Activated CD8-positive, alpha-beta T cell treated with anti-CD3 and anti-CD28 coated beads, Interleukin-2, amount 10 ng/mL, durations not matched to agents 7 days and 5 days (primary cell): ENCODE measurements around the gene SCN10A. TPM values are rescaled to one million over a fixed set of nuclear protein-coding genes. Genes with fewer than 3 reads are reported as not detected.

ENCODE experiments used
- ATAC-seq: fragments of 150-1000 bp; cut with Tn5 transposase; one replicate; pipeline ENCODE4 v1.10.0; 2021; ENCODE audit warnings: moderate library complexity
- CTCF ChIA-PET: fragments of 350-600 bp; sonication (Branson Sonifier 250); formaldehyde crosslinking; loops from one replicate; lab custom pipeline; 2021; ENCODE audit warnings: antibody characterized with exemption; lab: Charles Lee
- POLR2A ChIA-PET: fragments of 350-600 bp; sonication (Branson Sonifier 250); formaldehyde crosslinking; loops from one replicate; lab custom pipeline; 2021; ENCODE audit warnings: antibody characterized with exemption; lab: Charles Lee
- DNase-seq: peaks from one replicate; pipeline ENCODE4 v3.0.0-alpha.2; 2020
- H3K27ac Mint-ChIP-seq: one replicate; pipeline ENCODE4 v1.8.0; 2021; ENCODE audit warnings: mild to moderate bottlenecking, mixed read lengths
- H3K27me3 Mint-ChIP-seq: one replicate; pipeline ENCODE4 v1.8.0; 2021; ENCODE audit warnings: low read depth, mixed read lengths
- H3K36me3 Mint-ChIP-seq: one replicate; pipeline ENCODE4 v1.8.0; 2021; ENCODE audit warnings: low read depth, mixed read lengths
- H3K4me1 Mint-ChIP-seq: one replicate; pipeline ENCODE4 v1.8.0; 2021; ENCODE audit warnings: low read depth, mixed read lengths
- H3K4me3 Mint-ChIP-seq: one replicate; pipeline ENCODE4 v1.8.0; 2021; ENCODE audit warnings: mild to moderate bottlenecking, mixed read lengths
- H3K9me3 Mint-ChIP-seq: one replicate; pipeline ENCODE4 v1.8.0; 2022; ENCODE audit warnings: mixed read lengths; ENCODE audit not compliant: insufficient read depth
- total RNA-seq, 2 experiments: library from RNA; stranded (reverse); gene quantifications; one replicate each; pipeline ENCODE4 v1.2.3, GENCODE V29; 2021

Gene SCN10A
- total RNA-seq, 2 experiments from 2014 or later: not detected

DNA sequence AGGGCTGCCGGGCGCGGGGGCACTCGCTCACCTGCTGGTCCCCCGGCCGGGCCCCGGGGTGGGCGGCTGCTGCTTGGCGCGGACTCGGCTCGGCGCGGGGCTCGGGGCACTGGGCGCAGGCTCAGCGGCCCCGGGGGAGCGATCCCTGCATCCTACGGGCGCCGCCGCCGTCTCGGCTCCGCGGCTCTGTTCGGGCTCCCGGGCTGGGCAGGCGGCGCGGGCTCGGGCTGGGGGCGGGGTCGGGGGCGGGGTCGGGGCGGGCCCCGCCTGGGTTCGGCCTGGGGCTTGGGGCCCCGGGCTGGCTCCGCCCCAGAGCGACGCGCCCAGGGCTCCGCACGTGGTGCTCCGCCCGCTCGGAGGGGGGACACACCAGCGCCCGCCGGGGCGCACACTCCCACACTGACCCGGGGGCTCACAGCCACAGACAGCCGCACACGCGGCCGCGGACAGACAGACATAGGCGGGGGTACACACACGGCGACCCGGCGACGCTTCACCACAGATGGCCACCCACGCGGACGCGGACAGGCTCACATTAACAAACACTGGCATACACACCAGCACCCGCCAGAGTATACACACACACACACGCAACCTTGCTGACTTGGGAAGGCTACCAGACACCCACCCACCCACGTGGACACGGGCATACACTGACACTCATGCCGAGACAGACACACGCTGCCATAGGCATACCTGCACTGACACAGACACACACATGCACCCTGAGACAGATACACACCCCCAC lies 166.3 kb downstream of the SCN10A start, which contains the start of gene SCN5A:
Gene SCN5A, minus strand, starts transcription at position 188 of the 748 bp plus-strand sequence. CDS start 16,380 bp downstream, outside the sequence.
- peak within 1 kb of the TSS; percentile 49 for H3K4me3 Mint-ChIP-seq
- H3K4me1 Mint-ChIP-seq: peaks cover 4% of the 10 kb centered on the region
- ATAC-seq: peak; percentile 84
- POLR2A ChIA-PET: no interaction called here
- peak; percentile 49 for DNase-seq
- CTCF ChIA-PET: no interaction called here
- peaks cover 17% of the 10 kb centered on the region for H3K27me3 Mint-ChIP-seq
- no peaks in the 10 kb centered on the region for H3K36me3 Mint-ChIP-seq
- no peaks in the 10 kb centered on the region for H3K9me3 Mint-ChIP-seq
- H3K27ac Mint-ChIP-seq: no peak within 1 kb of the TSS

DNA sequence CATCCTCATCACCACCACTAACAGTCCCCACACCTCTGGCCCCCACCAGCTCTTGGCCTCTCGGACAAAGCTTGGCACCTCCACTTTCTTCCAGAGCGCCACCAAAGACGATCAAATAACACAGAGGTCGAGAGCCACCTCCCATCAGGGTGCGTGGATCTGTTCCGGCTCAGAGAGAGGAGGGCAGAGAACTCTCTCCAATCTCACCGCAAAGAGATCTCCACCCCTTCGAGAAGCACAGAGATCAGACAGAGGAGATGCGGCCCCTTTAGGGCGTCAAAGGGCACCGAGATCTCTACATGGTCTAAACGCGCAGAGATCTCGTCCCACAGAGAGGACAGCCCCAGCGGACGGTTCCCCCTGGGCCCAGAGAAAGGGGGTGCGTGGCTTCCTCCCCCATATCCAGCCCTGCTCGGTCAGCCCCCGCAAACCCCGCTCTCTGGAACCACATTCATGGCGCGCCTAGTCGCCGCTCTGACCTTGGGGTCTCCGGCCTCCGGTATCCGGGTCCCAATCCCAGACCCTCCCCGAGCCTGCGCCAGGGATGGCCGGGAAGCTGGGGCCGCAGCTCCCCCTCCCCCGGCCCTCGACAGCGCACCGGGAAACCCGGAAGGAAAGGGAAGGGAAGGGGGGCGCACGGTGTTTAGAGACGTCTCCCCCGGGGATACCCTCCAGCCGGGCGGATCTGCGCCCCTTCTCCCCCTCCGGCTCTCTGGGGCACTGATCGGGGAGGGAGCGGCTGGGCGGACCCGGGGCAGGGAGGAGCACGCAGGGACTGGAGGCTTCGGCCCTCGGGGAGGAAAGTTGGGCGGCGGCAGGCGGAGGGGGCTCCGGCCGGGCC lies 167.1 kb downstream of the SCN10A start:
- Mint-ChIP-seq H3K36me3 (no peaks in the 10 kb centered on the region), H3K4me3 (peak overlapping the region; percentile 49), H3K4me1 (peaks cover 4% of the 10 kb centered on the region), H3K27me3 (peaks cover 17% of the 10 kb centered on the region), H3K9me3 (no peaks in the 10 kb centered on the region), H3K27ac (no peak overlapping the region)
- CTCF ChIA-PET: interaction anchor here (1.7 kb wide), 1 partner anchor 351 kb away, joined by 5 read pairs; no protein-coding TSS in a partner anchor
- DNase-seq (peak; percentile 19), ATAC-seq (no peak)
- POLR2A ChIA-PET: no interaction called here

DNA sequence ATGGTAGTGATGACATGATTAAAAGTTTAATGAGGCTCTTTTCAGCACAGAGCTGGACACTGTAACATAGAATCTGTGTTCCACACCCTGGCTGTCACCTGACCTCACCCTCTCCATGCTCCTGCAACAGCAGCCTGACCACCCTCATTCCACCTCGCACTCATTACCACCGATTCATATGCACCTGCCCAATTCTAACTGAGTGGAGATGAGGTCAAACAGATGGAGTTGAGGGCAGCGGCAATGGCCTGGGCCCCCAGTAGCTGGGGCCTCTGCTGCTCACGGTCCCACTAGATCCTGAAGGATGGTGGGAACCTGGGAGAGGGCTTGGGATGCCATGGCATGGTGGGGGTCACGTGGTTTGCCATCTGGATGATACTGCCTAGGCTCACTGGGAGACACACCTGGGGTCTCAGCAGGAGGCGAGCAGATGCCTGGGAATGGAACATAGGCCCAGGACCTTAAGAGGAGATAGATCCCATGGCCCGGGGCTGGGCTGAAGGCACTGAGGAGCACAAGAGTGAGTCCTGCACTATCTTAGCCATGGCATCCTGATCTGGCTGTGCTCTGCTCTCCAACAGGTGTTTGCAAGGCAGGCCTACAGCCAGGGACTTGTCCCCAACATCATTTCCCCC lies 167.9 kb downstream of the SCN10A start:
- DNase-seq (no peak), ATAC-seq (no peak)
- H3K36me3 Mint-ChIP-seq: no peaks in the 10 kb centered on the region
- H3K27ac Mint-ChIP-seq: no peak overlapping the region
- H3K4me3 Mint-ChIP-seq: peak overlapping the region; percentile 49
- peaks cover 4% of the 10 kb centered on the region for H3K4me1 Mint-ChIP-seq
- H3K9me3 Mint-ChIP-seq: no peaks in the 10 kb centered on the region
- POLR2A ChIA-PET: no interaction called here
- peaks cover 13% of the 10 kb centered on the region for H3K27me3 Mint-ChIP-seq
- CTCF ChIA-PET: interaction anchor here (1.4 to 2.4 kb wide), 6 partner anchors 15 to 352 kb away, joined by 5 to 20 read pairs (median 7); partner anchors contain the start of gene EXOG

DNA sequence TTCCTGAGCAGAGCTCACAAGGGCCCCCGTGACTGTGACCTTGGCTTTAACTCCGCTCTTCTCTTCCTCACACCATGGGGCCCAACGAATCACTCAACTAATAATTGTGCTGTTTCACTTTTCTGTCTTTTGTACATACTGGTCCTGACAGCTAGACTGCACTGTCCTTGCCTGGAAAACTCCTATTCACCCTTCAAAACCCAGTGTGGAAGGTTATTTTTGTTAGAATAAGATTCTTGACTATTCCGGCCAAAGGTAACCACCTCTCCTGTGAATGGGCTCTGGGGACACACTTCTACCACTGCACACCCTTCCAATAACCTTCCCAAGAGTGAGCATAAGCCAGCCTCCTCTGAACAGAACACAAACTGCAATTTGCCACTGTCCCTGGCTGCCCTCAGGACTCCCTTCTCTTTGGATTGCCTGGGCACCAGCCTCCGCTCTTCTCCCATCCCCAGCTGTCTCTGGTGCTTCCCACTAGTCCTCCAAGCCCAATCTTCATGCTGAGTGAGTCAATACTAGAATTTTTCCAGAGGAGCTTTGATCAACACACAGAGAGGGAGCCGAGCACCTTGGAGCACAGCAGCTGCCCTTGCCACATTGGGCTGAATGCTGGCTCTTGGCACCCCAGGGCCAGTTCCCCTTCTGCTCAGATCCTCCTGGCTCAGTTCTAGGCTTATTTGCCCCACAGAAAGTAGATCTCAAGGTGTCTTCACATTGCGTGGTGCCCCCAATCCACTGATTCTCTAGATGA lies 168.6 kb downstream of the SCN10A start:
- CTCF ChIA-PET: interaction anchor here (1.2 to 2.4 kb wide), 8 partner anchors 15 to 375 kb away, joined by 3 to 20 read pairs (median 6); partner anchors contain the start of gene EXOG
- no peaks in the 10 kb centered on the region for H3K36me3 Mint-ChIP-seq
- no peak for ATAC-seq
- H3K27me3 Mint-ChIP-seq: peaks cover 6% of the 10 kb centered on the region
- no peaks in the 10 kb centered on the region for H3K9me3 Mint-ChIP-seq
- H3K4me3 Mint-ChIP-seq: no peak overlapping the region
- H3K27ac Mint-ChIP-seq: no peak overlapping the region
- DNase-seq: no peak
- peaks cover 4% of the 10 kb centered on the region for H3K4me1 Mint-ChIP-seq
- POLR2A ChIA-PET: no interaction called here

Other genes starting within 250 kb of the SCN10A start
- gene SCN5A, start 166.5 kb downstream of the SCN10A start, total RNA-seq: under 1 TPM; 0.08 to 0.37 TPM
- gene SCN11A, start 235.7 kb upstream of the SCN10A start, total RNA-seq: not detected
- gene WDR48, start 235.8 kb upstream of the SCN10A start, total RNA-seq: 10 to 100 TPM; 19.7 to 22.5 TPM